Neural progenitor cell (in vitro differentiated cells): ENCODE data around the gene PDILT. TPM values are rescaled to one million over a fixed set of nuclear protein-coding genes. Genes with fewer than 3 reads are reported as not detected.
"Not testable (repeated sequence)": the region's sequence is repeated elsewhere in the genome, so short reads cannot be mapped to it uniquely, and the experiment has no call there.

Experiments
- DNase-seq: peaks from one replicate; pipeline ENCODE4 v3.0.0-alpha.2; 2016; ENCODE audit warnings: low spot score
- H2AFZ ChIP-seq: fragments of 200-600 bp; sonication (generic); replicated peaks from 2 replicates; pipeline ENCODE4 v1.6.1; 2016; ENCODE audit warnings: antibody characterized with exemption
- H3F3A ChIP-seq: fragments of 200-600 bp; sonication (generic); 2 replicates; pipeline ENCODE4 v1.6.1; 2016; ENCODE audit warnings: antibody characterized with exemption, low read depth
- H3K27ac ChIP-seq: fragments of 200-600 bp; sonication (generic); 2 replicates; pipeline ENCODE4 v1.5.1; 2016; ENCODE audit warnings: mild to moderate bottlenecking
- H3K27me3 ChIP-seq: fragments of 200-600 bp; sonication (generic); 2 replicates; pipeline ENCODE4 v1.6.1; 2016; ENCODE audit warnings: mild to moderate bottlenecking, moderate library complexity
- H3K36me3 ChIP-seq: fragments of 200-600 bp; sonication (generic); 2 replicates; pipeline ENCODE4 v1.5.1; 2016
- H3K4me1 ChIP-seq: fragments of 200-600 bp; sonication (generic); 2 replicates; pipeline ENCODE4 v1.6.1; 2016; ENCODE audit warnings: mixed run types
- H3K4me2 ChIP-seq: fragments of 200-600 bp; sonication (generic); 2 replicates; pipeline ENCODE4 v1.6.1; 2016
- H3K4me3 ChIP-seq: fragments of 200-600 bp; sonication (generic); 2 replicates; pipeline ENCODE4 v1.5.1; 2016
- H3K79me2 ChIP-seq: fragments of 200-600 bp; sonication (generic); 2 replicates; pipeline ENCODE4 v1.6.1; 2016; ENCODE audit warnings: low read depth
- H3K9ac ChIP-seq: fragments of 200-600 bp; sonication (generic); 2 replicates; pipeline ENCODE4 v1.6.1; 2016
- H3K9me3 ChIP-seq: fragments of 200-600 bp; sonication (generic); 2 replicates; pipeline ENCODE4 v1.5.1; 2016; ENCODE audit warnings: low read depth
- H4K20me1 ChIP-seq: fragments of 200-600 bp; sonication (generic); 2 replicates; pipeline ENCODE4 v1.6.1; 2016; ENCODE audit warnings: low read depth
- H3K27ac Mint-ChIP-seq: 3 replicates; pipeline ENCODE4 v1.8.0; 2021; ENCODE audit warnings: mixed read lengths
- H3K27me3 Mint-ChIP-seq: 2 replicates; pipeline ENCODE4 v1.8.0; 2022; ENCODE audit warnings: low read depth, mild to moderate bottlenecking, inconsistent platforms, moderate library complexity, mixed read lengths; ENCODE audit not compliant: insufficient read depth
- H3K36me3 Mint-ChIP-seq: 3 replicates; pipeline ENCODE4 v1.8.0; 2021; ENCODE audit warnings: mixed read lengths
- H3K4me1 Mint-ChIP-seq: 3 replicates; pipeline ENCODE4 v1.8.0; 2021; ENCODE audit warnings: mixed read lengths
- H3K4me3 Mint-ChIP-seq: 3 replicates; pipeline ENCODE4 v1.8.0; 2021; ENCODE audit warnings: mild to moderate bottlenecking, moderate library complexity, mixed read lengths
- H3K9me3 Mint-ChIP-seq: 3 replicates; pipeline ENCODE4 v1.8.0; 2020; ENCODE audit warnings: mixed read lengths
- EZH2 ChIP-seq: fragments of 200-600 bp; sonication (generic); IDR thresholded peaks from 2 replicates; pipeline ENCODE4 v1.6.1; 2017; ENCODE audit warnings: antibody characterized with exemption, mild to moderate bottlenecking, moderate library complexity
- EZH2phosphoT487 ChIP-seq: fragments of 200-600 bp; sonication (generic); IDR thresholded peaks from 2 replicates; pipeline ENCODE4 v1.6.1; 2017; ENCODE audit warnings: antibody characterized with exemption
- total RNA-seq: library from RNA; depleted of rRNA; stranded (reverse); fragments of >200 nt; gene quantifications from 2 replicates; pipeline ENCODE4 v1.2.3, GENCODE V29; 2015; ENCODE audit warnings: low replicate concordance
- TF ChIP-seq, protein P1 (sequence below): fragments of 200-600 bp; sonication (generic); IDR thresholded peaks from 2 replicates; pipeline ENCODE4 v1.5.1; 2017; ENCODE audit warnings: antibody characterized with exemption, mild to moderate bottlenecking

The PDILT gene
- total RNA-seq, 1 donor from 2014 or later, result not detected

GRCh38 chr16:20441191-20441590, 36.7 kb upstream of the PDILT start:
- no peak overlapping the region for H3K4me3 Mint-ChIP-seq
- Histone ChIP-seq H3K36me3 (no peaks in the 10 kb centered on the region), H3K27ac (no peak overlapping the region), H2AFZ (no peak overlapping the region), H3K4me3 (no peak overlapping the region), H4K20me1 (no peaks in the 10 kb centered on the region), H3K79me2 (no peaks in the 10 kb centered on the region), H3K4me1 (no peaks in the 10 kb centered on the region), H3F3A (no peaks in the 10 kb centered on the region), H3K4me2 (no peak overlapping the region), H3K27me3 (no peaks in the 10 kb centered on the region), H3K9ac (no peak overlapping the region), H3K9me3 (no peaks in the 10 kb centered on the region)
- no peak overlapping the region for H3K27ac Mint-ChIP-seq
- H3K36me3 Mint-ChIP-seq, result no peaks in the 10 kb centered on the region
- no peak for DNase-seq
- no peaks in the 10 kb centered on the region for H3K9me3 Mint-ChIP-seq
- H3K27me3 Mint-ChIP-seq, result no peaks in the 10 kb centered on the region
- no peaks in the 10 kb centered on the region for H3K4me1 Mint-ChIP-seq
- TF ChIP-seq, protein P1, sequence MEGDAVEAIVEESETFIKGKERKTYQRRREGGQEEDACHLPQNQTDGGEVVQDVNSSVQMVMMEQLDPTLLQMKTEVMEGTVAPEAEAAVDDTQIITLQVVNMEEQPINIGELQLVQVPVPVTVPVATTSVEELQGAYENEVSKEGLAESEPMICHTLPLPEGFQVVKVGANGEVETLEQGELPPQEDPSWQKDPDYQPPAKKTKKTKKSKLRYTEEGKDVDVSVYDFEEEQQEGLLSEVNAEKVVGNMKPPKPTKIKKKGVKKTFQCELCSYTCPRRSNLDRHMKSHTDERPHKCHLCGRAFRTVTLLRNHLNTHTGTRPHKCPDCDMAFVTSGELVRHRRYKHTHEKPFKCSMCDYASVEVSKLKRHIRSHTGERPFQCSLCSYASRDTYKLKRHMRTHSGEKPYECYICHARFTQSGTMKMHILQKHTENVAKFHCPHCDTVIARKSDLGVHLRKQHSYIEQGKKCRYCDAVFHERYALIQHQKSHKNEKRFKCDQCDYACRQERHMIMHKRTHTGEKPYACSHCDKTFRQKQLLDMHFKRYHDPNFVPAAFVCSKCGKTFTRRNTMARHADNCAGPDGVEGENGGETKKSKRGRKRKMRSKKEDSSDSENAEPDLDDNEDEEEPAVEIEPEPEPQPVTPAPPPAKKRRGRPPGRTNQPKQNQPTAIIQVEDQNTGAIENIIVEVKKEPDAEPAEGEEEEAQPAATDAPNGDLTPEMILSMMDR, result no peak
- TF ChIP-seq EZH2phosphoT487 (no peak), EZH2 (no peak)

DNA sequence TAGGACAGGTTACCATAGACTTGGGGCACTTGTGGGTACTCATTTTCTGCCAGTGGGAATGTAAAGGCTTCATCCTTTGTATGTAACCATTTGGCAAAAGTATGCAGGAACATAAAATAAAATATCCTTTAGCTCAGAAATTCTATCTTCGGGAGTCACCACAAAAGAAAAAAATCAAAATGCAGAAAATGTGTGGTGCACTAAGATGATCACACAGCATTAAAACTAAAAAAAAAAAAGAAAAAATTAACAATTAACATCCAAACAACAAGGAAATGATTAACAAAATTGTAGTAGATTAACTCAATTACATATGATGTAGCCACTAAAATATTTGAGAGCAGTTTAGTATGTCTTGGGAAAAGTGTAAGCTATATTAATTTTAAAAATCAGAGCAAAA, 36.2 kb upstream of the PDILT start:
- H3K36me3 Mint-ChIP-seq, H3K27ac Mint-ChIP-seq: not testable (repeated sequence)

DNA sequence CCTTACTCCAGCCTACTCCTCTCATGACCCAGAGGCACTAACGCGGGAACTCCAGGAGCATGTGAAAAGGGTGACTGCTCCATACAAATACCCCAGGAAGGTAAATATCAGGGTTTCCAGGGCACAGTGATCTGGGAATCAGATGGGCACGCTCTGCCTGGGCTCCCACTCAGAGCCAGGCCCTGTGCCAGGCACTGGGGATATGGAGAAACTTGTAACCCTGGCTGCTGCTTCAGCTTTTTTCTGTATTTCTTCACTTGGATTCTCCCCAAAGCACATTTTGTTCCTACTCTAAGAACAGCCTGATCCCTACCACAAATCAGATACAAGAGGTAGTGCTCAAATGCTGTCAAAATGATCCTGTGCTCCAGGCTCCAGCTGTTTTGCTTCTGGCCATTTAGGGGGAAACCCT, 35.3 kb upstream of the PDILT start:
- H3K4me1 Mint-ChIP-seq, H3K27me3 Mint-ChIP-seq, DNase-seq, H3K4me3 ChIP-seq, H3F3A ChIP-seq, H3K36me3 Mint-ChIP-seq, H3K27ac Mint-ChIP-seq, H4K20me1 ChIP-seq, H3K4me1 ChIP-seq, H3K9ac ChIP-seq, H3K27me3 ChIP-seq, H3K79me2 ChIP-seq, H3K9me3 Mint-ChIP-seq, H3K9me3 ChIP-seq, H3K4me3 Mint-ChIP-seq, H3K27ac ChIP-seq, H3K36me3 ChIP-seq, H3K4me2 ChIP-seq, H2AFZ ChIP-seq: not testable (repeated sequence)

More for the DNA sequence above, 36.2 kb upstream of the PDILT start:
- not testable (repeated sequence) for H4K20me1 ChIP-seq, H3K4me3 Mint-ChIP-seq, DNase-seq, H3K36me3 ChIP-seq, H3K27ac ChIP-seq, H3K9ac ChIP-seq, H2AFZ ChIP-seq, H3K4me1 ChIP-seq, H3K79me2 ChIP-seq, H3K4me2 ChIP-seq, H3K27me3 ChIP-seq, H3K9me3 ChIP-seq, H3K4me3 ChIP-seq, H3K9me3 Mint-ChIP-seq, H3K4me1 Mint-ChIP-seq, H3K27me3 Mint-ChIP-seq, H3F3A ChIP-seq

DNA sequence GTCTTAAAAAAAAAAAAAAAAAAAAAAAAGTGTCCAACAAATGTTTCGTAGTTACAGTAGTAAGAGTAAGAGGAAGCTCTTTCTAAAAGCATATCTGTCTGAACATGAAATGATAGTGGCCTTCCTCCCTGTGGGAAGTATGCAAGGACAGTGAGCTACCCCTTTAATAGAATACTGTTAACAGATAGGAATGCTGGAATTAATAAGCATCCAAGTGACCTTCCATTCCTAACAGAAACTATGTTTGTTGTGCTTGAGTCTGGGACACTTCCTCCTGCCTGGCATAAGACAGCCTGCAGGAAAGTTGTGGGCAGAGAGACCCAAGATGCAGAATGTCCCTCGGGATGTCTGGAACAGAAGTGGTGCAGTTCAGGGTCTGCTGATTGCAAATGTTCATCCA, 34.4 kb upstream of the PDILT start:
- not testable (repeated sequence) for H3K4me1 Mint-ChIP-seq, H3K4me3 ChIP-seq, H3K27ac ChIP-seq, H3K4me1 ChIP-seq, H3K36me3 Mint-ChIP-seq, H3F3A ChIP-seq, H3K27ac Mint-ChIP-seq, H3K9me3 ChIP-seq, H3K27me3 Mint-ChIP-seq, H3K9ac ChIP-seq, H3K79me2 ChIP-seq, H4K20me1 ChIP-seq, H2AFZ ChIP-seq, H3K36me3 ChIP-seq, H3K4me2 ChIP-seq, H3K27me3 ChIP-seq, H3K9me3 Mint-ChIP-seq, DNase-seq, H3K4me3 Mint-ChIP-seq

- Histone ChIP-seq H3K4me2 (no peak overlapping the region), H3K27me3 (no peaks in the 10 kb centered on the region), H3K9me3 (no peaks in the 10 kb centered on the region), H3F3A (no peaks in the 10 kb centered on the region), H4K20me1 (no peaks in the 10 kb centered on the region), H3K79me2 (no peaks in the 10 kb centered on the region), H3K9ac (no peak overlapping the region), H3K36me3 (no peaks in the 10 kb centered on the region), H2AFZ (no peak overlapping the region), H3K4me3 (no peak overlapping the region), H3K4me1 (no peaks in the 10 kb centered on the region), H3K27ac (no peak overlapping the region)
- H3K27me3 Mint-ChIP-seq, result no peaks in the 10 kb centered on the region
- no peaks in the 10 kb centered on the region for H3K9me3 Mint-ChIP-seq
- peaks cover 10% of the 10 kb centered on the region for H3K4me1 Mint-ChIP-seq
- no peak overlapping the region for H3K4me3 Mint-ChIP-seq
- H3K27ac Mint-ChIP-seq, result no peak overlapping the region
- H3K36me3 Mint-ChIP-seq, result no peaks in the 10 kb centered on the region
- TF ChIP-seq, protein P1, result no peak
- no peak for TF ChIP-seq EZH2
- no peak for TF ChIP-seq EZH2phosphoT487
- DNase-seq, result no peak
Measured at GRCh38 chr16:20430948-20431347, 26.4 kb upstream of the PDILT start.

DNA sequence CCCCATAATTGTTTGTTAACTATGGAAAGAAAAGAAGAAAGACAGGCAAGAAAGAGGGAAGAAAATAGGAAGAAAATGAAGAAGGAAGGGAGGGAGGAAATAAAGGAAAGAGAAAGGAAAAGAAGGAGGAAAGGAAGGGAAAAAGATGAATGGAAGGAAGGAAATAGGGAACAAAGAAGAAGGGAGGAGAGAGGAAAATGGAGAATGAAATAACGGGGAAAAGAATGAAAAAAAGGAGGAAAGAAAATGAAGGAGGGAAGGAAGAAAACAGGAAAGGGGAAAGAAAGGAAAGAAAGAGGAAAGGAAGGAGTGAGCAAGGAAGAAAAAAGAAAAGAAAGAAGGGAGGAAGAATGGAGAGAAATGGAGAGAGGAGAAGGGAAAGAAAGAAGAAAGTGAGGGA, 25.9 kb upstream of the PDILT start:
- H3F3A ChIP-seq, H3K9me3 Mint-ChIP-seq, H3K36me3 ChIP-seq, H3K4me3 ChIP-seq, H3K4me2 ChIP-seq, H3K27ac Mint-ChIP-seq, H3K79me2 ChIP-seq, H3K27me3 ChIP-seq, H3K4me3 Mint-ChIP-seq, H3K36me3 Mint-ChIP-seq, H3K4me1 ChIP-seq, H3K27ac ChIP-seq, H2AFZ ChIP-seq, H3K9me3 ChIP-seq, DNase-seq, H3K27me3 Mint-ChIP-seq, H4K20me1 ChIP-seq, H3K9ac ChIP-seq: not testable (repeated sequence)
- H3K4me1 Mint-ChIP-seq, result peaks cover 10% of the 10 kb centered on the region

- not testable (repeated sequence) for H3K4me1 ChIP-seq, H3K4me3 Mint-ChIP-seq, H3K27ac Mint-ChIP-seq
Measured at GRCh38 chr16:20429499-20429898, 25.0 kb upstream of the PDILT start.

More at GRCh38 chr16:20429499-20429898, 25.0 kb upstream of the PDILT start:
- not testable (repeated sequence) for H3K27me3 ChIP-seq, DNase-seq, H4K20me1 ChIP-seq, H3K4me3 ChIP-seq, H2AFZ ChIP-seq, H3K9me3 Mint-ChIP-seq, H3K36me3 Mint-ChIP-seq, H3K4me2 ChIP-seq, H3K36me3 ChIP-seq, H3K27ac ChIP-seq, H3K27me3 Mint-ChIP-seq, H3F3A ChIP-seq, H3K79me2 ChIP-seq, H3K9ac ChIP-seq, H3K9me3 ChIP-seq
- H3K4me1 Mint-ChIP-seq, result peaks cover 10% of the 10 kb centered on the region
